Thyroid gland (tissue), 4 donors: ENCODE measurements around the gene ZBTB42.

Experiments
- POLR2A ChIP-seq, 2 donors: fragments of 450-650 bp; IDR thresholded peaks; one replicate each; pipeline ENCODE4 v1.6.1; 2017; ENCODE audit warnings: antibody characterized with exemption in 2 of 2, mild to moderate bottlenecking in 2 of 2, moderate library complexity in 1 of 2
- TF ChIP-seq, protein P1 (sequence below), 6 experiments: fragments of 200-600 bp in 3 of 6; fragments of 450-650 bp in 3 of 6; sonication (generic) in 3 of 6; IDR thresholded peaks; one replicate each; pipeline ENCODE4 v1.5.1; 2016 to 2019; ENCODE audit warnings: antibody characterized with exemption in 6 of 6, mild to moderate bottlenecking in 2 of 6, inconsistent platforms in 1 of 6, moderate library complexity in 1 of 6

GRCh38 chr14:104805326-104805678, 4.4 kb downstream of the ZBTB42 start:
- no peak for TF ChIP-seq POLR2A (IDR thresholded peaks at IDR 0.05)
- TF ChIP-seq, protein P1, sequence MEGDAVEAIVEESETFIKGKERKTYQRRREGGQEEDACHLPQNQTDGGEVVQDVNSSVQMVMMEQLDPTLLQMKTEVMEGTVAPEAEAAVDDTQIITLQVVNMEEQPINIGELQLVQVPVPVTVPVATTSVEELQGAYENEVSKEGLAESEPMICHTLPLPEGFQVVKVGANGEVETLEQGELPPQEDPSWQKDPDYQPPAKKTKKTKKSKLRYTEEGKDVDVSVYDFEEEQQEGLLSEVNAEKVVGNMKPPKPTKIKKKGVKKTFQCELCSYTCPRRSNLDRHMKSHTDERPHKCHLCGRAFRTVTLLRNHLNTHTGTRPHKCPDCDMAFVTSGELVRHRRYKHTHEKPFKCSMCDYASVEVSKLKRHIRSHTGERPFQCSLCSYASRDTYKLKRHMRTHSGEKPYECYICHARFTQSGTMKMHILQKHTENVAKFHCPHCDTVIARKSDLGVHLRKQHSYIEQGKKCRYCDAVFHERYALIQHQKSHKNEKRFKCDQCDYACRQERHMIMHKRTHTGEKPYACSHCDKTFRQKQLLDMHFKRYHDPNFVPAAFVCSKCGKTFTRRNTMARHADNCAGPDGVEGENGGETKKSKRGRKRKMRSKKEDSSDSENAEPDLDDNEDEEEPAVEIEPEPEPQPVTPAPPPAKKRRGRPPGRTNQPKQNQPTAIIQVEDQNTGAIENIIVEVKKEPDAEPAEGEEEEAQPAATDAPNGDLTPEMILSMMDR (IDR thresholded peaks at IDR 0.05), result no peak
